Neutrophil (primary cell): ENCODE measurements around the gene DMD.

Source experiments
- H3K27ac ChIP-seq: fragments of 200-600 bp; sonication (generic); 2 replicates; pipeline ENCODE4 v1.5.1; 2016; ENCODE audit warnings: mild to moderate bottlenecking, moderate library complexity
- H3K27me3 ChIP-seq: fragments of 200-600 bp; sonication (generic); 2 replicates; pipeline ENCODE4 v1.6.0; 2016; ENCODE audit warnings: mild to moderate bottlenecking
- H3K36me3 ChIP-seq: fragments of 200-600 bp; sonication (generic); 2 replicates; pipeline ENCODE4 v1.5.1; 2017
- H3K4me1 ChIP-seq, 2 experiments: fragments of 200-600 bp in 1 of 2; sonication (generic) in 1 of 2; 1 replicate in 1 of 2; 2 replicates in 1 of 2; pipeline versions ENCODE4 v1.5.1 to v1.6.1; 2013 to 2016; ENCODE audit warnings: low read depth in 1 of 2, low read length in 1 of 2, mild to moderate bottlenecking in 1 of 2, moderate library complexity in 1 of 2; ENCODE audit not compliant: control insufficient read depth in 1 of 2, insufficient read depth in 1 of 2
- H3K4me3 ChIP-seq, 2 experiments: fragments of 200-600 bp in 1 of 2; sonication (generic) in 1 of 2; 1 replicate in 1 of 2; 2 replicates in 1 of 2; pipeline ENCODE4 v1.5.1; 2013 to 2016; ENCODE audit warnings: low read depth in 1 of 2, low read length in 1 of 2, mild to moderate bottlenecking in 1 of 2, moderate library complexity in 1 of 2
- H3K9me3 ChIP-seq: fragments of 200-600 bp; sonication (generic); 2 replicates; pipeline ENCODE4 v1.5.1; 2016
- TF ChIP-seq, protein P1 (sequence below): fragments of 200-600 bp; sonication (generic); IDR thresholded peaks from 2 replicates; pipeline ENCODE4 v1.5.1; 2016; ENCODE audit warnings: antibody characterized with exemption

Gene DMD

DNA sequence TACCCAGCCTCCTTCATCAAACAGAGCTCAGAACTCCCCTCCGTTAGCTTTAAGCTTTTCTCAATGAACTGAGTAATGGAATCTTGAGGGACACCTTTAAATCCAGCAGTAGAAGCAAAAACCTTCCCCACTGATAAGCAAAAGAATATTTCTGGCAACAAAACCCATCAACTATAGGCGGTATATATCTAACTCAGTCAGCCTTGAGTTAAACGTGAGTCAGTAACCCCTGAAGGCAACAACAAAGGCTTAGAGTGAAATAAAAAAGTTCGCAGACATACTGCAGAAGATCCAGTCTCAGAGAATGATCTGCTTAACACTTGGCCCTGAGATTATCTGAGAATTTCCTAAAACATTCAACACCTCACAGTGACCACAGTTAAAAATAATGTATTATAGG lies 77.2 kb downstream of the DMD start:
- Histone ChIP-seq H3K27ac (no peak overlapping the region), H3K4me3 (no peak overlapping the region), H3K4me1 (no peaks in the 10 kb centered on the region), H3K27me3 (no peaks in the 10 kb centered on the region), H3K9me3 (no peaks in the 10 kb centered on the region), H3K36me3 (no peaks in the 10 kb centered on the region)
- TF ChIP-seq, protein P1, sequence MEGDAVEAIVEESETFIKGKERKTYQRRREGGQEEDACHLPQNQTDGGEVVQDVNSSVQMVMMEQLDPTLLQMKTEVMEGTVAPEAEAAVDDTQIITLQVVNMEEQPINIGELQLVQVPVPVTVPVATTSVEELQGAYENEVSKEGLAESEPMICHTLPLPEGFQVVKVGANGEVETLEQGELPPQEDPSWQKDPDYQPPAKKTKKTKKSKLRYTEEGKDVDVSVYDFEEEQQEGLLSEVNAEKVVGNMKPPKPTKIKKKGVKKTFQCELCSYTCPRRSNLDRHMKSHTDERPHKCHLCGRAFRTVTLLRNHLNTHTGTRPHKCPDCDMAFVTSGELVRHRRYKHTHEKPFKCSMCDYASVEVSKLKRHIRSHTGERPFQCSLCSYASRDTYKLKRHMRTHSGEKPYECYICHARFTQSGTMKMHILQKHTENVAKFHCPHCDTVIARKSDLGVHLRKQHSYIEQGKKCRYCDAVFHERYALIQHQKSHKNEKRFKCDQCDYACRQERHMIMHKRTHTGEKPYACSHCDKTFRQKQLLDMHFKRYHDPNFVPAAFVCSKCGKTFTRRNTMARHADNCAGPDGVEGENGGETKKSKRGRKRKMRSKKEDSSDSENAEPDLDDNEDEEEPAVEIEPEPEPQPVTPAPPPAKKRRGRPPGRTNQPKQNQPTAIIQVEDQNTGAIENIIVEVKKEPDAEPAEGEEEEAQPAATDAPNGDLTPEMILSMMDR = no peak

DNA sequence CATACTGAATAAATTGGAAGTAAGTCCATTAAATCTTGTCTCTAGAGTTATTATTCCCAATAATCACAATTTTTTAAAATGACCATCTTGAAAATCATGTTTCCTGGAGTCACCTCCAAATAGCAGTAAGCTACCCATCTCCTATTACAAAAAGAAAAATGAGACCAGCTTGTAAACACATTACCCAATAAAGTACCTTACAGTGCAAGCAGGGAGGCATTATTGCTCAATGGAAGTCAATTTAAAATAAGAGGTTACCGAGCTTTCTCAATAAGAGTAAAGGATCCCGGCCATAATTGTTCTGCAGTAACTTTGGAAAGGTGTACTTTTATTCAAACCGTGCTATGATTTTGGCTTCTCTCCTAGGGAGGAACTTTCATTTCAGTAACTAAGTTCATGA lies 78.0 kb downstream of the DMD start:
- Histone ChIP-seq H3K36me3 (no peaks in the 10 kb centered on the region), H3K27ac (no peak overlapping the region), H3K4me3 (no peak overlapping the region), H3K27me3 (no peaks in the 10 kb centered on the region), H3K4me1 (no peaks in the 10 kb centered on the region), H3K9me3 (no peaks in the 10 kb centered on the region)
- TF ChIP-seq, protein P1 = no peak

DNA sequence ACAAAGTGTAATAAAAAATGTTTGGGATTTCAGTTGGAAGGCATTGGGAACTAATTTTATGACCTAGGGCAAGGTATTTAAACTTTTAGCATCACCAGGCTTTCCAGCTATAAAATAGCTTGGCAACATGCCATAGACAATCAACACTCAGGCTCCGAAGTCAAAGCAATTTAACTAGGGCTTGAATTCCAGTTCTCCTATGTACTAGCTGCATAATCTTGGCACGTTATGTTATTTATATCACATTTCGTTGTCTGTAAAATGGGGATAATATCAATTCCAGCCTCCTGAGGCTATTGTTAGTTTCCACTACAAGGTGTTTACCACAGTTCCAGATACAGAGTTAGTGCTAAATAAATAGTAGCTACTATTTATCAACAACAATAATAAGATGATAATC lies 78.8 kb downstream of the DMD start:
- TF ChIP-seq, protein P1 = no peak
- Histone ChIP-seq H3K4me3 (no peak overlapping the region), H3K27ac (no peak overlapping the region), H3K27me3 (no peaks in the 10 kb centered on the region), H3K4me1 (no peaks in the 10 kb centered on the region), H3K36me3 (no peaks in the 10 kb centered on the region), H3K9me3 (no peaks in the 10 kb centered on the region)

DNA sequence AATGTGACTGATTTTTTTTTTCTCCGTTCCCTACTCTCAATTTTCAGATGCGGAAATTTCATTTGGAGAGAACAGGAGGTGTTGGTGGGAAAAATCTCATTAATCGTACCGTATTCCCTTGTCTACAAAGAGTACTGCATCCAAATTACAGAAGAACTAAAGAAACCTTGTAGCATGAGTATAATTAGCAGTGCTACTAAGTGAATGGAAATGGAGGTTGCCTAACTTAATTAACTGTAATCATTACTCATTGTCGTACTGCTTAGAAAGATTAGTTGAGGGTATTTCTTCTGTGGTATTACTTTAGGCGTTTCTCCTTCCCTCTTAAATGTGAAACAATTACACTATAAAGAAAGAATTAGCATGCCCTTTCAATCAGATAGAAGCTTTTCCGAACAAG lies 81.7 kb downstream of the DMD start:
- Histone ChIP-seq H3K27me3 (no peaks in the 10 kb centered on the region), H3K27ac (no peak overlapping the region), H3K9me3 (no peaks in the 10 kb centered on the region), H3K36me3 (no peaks in the 10 kb centered on the region), H3K4me1 (no peaks in the 10 kb centered on the region), H3K4me3 (no peak overlapping the region)
- TF ChIP-seq, protein P1 = no peak

DNA sequence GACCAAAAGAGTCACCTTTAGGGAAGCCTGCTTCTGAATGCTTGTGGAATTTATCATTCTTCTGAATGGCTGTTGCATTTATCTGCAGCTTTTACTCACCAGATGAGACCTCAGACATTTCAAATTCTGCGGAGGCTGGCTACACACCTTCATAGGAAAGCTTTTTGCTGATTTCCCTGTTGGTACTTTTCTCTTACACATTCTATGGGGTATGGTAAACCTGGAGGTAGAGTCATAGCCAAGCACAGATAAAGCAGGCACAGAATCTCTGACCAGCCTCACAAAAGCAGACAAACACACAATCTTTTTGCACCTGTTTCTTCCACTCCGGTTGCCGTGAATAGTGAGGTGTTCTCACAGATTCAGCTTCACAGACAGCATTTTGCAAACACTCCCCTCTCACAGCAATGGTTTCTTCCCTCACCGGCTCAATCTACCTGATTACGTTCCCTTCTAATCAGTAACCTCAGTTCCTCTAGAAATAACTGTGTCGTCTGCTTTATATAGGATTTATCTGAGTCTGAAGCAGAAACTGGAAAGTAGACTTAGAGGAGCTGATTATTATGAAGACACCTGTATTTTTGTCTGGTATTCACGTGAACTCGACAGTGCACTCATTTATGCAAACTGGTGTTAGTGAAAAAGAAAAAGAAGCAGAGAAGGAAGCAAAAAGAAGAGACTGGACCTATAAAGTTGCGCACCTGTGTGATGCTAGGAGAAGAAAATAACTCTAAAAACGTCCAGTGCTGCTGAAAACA lies 83.1 kb downstream of the DMD start:
- Histone ChIP-seq H3K4me3 (no peak overlapping the region), H3K36me3 (no peaks in the 10 kb centered on the region), H3K4me1 (no peaks in the 10 kb centered on the region), H3K27me3 (no peaks in the 10 kb centered on the region), H3K9me3 (no peaks in the 10 kb centered on the region), H3K27ac (no peak overlapping the region)
- TF ChIP-seq, protein P1 = no peak
